ENCODE measurements around the gene PARD6G.

PARD6G gene

DNA sequence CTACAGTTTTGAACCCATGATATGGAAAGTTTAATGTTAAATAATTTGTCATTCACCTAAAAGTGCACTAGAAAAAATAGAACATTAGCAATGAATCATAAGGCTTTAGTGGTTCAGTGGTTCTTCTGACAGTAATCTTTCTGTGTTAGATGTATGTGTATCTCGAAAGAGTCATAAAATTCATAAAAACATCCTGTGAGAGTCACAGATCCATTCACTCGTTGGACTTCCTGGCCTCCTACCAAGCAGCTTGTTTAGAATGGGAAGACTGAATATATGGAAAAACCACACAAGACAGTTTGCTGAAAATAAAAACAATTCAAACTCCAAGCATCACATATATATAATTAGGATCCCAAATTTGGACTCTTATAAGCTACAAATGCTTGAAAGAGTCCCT, 103.4 kb downstream of the PARD6G start:
- no peak for DNase-seq
- no peaks in the 10 kb centered on the region for H3K27me3 ChIP-seq (ENCODE audit: insufficient read depth, low read depth, severe bottlenecking)
- no peak overlapping the region for H3K4me3 ChIP-seq (ENCODE audit: low read depth, low read length)
- TF ChIP-seq, protein P1, sequence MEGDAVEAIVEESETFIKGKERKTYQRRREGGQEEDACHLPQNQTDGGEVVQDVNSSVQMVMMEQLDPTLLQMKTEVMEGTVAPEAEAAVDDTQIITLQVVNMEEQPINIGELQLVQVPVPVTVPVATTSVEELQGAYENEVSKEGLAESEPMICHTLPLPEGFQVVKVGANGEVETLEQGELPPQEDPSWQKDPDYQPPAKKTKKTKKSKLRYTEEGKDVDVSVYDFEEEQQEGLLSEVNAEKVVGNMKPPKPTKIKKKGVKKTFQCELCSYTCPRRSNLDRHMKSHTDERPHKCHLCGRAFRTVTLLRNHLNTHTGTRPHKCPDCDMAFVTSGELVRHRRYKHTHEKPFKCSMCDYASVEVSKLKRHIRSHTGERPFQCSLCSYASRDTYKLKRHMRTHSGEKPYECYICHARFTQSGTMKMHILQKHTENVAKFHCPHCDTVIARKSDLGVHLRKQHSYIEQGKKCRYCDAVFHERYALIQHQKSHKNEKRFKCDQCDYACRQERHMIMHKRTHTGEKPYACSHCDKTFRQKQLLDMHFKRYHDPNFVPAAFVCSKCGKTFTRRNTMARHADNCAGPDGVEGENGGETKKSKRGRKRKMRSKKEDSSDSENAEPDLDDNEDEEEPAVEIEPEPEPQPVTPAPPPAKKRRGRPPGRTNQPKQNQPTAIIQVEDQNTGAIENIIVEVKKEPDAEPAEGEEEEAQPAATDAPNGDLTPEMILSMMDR (IDR thresholded peaks at IDR 0.05; ENCODE audit: low read depth, low read length): no peak
- H3K9me3 ChIP-seq (ENCODE audit: severe bottlenecking): no peaks in the 10 kb centered on the region
- H3K27ac ChIP-seq: no peak overlapping the region
- H3K36me3 ChIP-seq: peaks cover 13% of the 10 kb centered on the region

DNA sequence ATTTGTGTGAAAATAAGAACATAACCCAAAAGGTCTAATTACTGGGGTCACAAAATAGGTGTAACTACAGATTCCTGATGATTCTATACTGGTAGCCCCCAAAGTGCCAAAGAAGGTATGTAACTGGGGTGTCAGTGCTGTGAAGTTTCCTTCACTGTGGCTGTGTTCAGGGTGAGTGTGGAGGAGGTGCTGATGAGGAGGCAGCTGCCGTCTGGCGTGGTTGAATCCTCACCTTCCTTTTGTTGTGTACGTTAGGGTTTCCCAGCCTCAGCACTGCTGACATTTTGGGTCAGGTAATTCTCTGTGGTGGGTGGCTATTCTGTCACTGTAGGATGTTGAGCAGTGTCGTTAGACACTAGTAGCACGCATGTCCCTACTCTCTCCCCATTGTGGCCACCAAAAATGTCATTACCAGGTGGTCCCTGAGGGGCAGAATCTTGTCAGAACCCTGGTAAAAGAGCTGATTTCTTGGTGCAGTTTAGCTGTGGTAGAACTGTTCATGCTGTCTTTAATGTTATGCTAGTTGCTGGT, 106.8 kb downstream of the PARD6G start:
- Histone ChIP-seq H3K4me3 (ENCODE audit: low read depth, low read length) (no peak overlapping the region), H3K9me3 (ENCODE audit: severe bottlenecking) (no peaks in the 10 kb centered on the region), H3K27ac (no peak overlapping the region), H3K36me3 (peaks cover 47% of the 10 kb centered on the region), H3K27me3 (ENCODE audit: insufficient read depth, low read depth, severe bottlenecking) (no peaks in the 10 kb centered on the region)
- no peak for DNase-seq
- TF ChIP-seq, protein P1 (IDR thresholded peaks at IDR 0.05; ENCODE audit: low read depth, low read length): no peak

DNA sequence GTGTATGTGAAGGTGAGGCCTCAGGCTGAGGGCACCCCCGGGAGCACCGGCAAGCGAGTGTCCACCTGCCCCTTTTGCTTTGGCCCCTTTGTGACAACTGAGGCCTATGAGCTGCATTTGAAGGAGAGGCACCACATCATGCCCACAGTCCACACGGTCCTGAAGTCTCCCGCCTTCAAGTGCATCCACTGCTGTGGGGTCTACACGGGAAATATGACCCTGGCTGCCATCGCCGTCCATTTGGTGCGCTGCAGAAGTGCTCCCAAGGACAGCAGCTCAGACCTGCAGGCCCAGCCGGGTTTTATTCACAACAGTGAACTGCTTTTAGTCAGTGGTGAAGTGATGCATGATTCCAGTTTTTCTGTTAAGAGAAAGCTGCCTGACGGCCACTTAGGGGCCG, 109.3 kb downstream of the PARD6G start:
- Histone ChIP-seq H3K27ac (no peak overlapping the region), H3K9me3 (ENCODE audit: severe bottlenecking) (no peaks in the 10 kb centered on the region), H3K4me3 (ENCODE audit: low read depth, low read length) (no peak overlapping the region), H3K36me3 (peaks cover 72% of the 10 kb centered on the region), H3K27me3 (ENCODE audit: insufficient read depth, low read depth, severe bottlenecking) (no peaks in the 10 kb centered on the region)
- TF ChIP-seq, protein P1 (IDR thresholded peaks at IDR 0.05; ENCODE audit: low read depth, low read length): no peak
- no peak for DNase-seq

DNA sequence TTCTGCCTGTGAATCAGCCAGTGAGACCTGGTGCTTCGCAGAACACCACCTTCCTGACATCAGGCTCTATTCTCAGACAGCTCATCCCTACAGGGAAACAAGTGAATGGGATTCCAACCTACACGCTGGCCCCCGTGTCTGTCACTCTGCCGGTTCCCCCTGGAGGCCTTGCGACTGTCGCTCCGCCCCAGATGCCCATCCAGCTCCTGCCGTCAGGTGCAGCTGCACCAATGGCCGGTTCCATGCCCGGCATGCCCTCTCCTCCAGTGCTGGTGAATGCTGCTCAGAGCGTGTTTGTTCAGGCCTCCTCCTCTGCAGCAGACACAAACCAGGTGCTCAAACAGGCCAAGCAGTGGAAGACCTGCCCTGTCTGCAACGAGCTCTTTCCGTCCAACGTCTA, 110.2 kb downstream of the PARD6G start:
- no peaks in the 10 kb centered on the region for H3K27me3 ChIP-seq (ENCODE audit: insufficient read depth, low read depth, severe bottlenecking)
- no peak for DNase-seq
- no peak overlapping the region for H3K4me3 ChIP-seq (ENCODE audit: low read depth, low read length)
- TF ChIP-seq, protein P1 (IDR thresholded peaks at IDR 0.05; ENCODE audit: low read depth, low read length): no peak
- peaks cover 79% of the 10 kb centered on the region for H3K36me3 ChIP-seq
- peak overlapping the region; percentile 48 for H3K27ac ChIP-seq
- H3K9me3 ChIP-seq (ENCODE audit: severe bottlenecking): no peaks in the 10 kb centered on the region

DNA sequence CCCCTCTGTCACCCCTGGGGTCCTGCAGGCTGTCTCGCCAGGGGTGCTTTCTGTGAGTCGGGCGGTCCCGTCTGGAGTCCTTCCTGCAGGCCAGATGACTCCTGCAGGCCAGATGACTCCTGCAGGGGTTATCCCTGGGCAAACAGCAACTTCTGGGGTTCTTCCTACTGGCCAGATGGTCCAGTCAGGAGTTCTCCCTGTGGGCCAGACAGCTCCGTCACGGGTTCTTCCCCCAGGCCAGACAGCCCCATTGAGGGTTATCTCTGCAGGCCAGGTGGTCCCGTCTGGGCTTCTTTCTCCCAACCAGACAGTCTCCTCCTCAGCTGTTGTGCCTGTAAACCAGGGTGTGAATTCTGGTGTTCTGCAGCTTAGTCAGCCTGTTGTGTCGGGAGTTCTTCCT, 110.6 kb downstream of the PARD6G start:
- Histone ChIP-seq H3K9me3 (ENCODE audit: severe bottlenecking) (no peaks in the 10 kb centered on the region), H3K27ac (peak overlapping the region; percentile 59), H3K36me3 (peaks cover 84% of the 10 kb centered on the region), H3K27me3 (ENCODE audit: insufficient read depth, low read depth, severe bottlenecking) (no peaks in the 10 kb centered on the region), H3K4me3 (ENCODE audit: low read depth, low read length) (no peak overlapping the region)
- DNase-seq: peak; percentile 62
- TF ChIP-seq, protein P1 (IDR thresholded peaks at IDR 0.05; ENCODE audit: low read depth, low read length): no peak

DNA sequence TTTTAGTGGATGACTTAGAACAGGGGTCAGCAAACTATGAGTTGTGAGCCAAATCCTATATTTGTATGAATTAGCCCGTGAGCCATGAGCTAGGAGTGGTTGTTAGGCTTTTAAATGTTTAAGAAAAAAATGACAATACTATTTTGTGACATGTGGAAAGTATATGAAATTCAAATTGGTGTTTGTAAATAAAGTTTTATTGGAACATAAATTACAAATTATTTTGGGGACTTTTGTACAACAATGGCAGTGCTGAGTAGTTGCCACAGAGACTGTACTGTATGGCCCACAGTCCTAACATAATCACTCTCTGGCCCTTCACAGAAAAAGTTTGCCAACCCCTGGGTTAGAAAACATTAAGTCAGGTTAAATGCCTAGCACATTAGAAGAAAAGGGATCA, 112.2 kb downstream of the PARD6G start:
- Histone ChIP-seq H3K9me3 (ENCODE audit: severe bottlenecking) (no peaks in the 10 kb centered on the region), H3K27ac (no peak overlapping the region), H3K4me3 (ENCODE audit: low read depth, low read length) (no peak overlapping the region), H3K27me3 (ENCODE audit: insufficient read depth, low read depth, severe bottlenecking) (no peaks in the 10 kb centered on the region), H3K36me3 (peaks cover 85% of the 10 kb centered on the region)
- no peak for DNase-seq
- TF ChIP-seq, protein P1 (IDR thresholded peaks at IDR 0.05; ENCODE audit: low read depth, low read length): no peak

All from WERI-Rb-1 (cell line).